GM18861 (cell line): ENCODE results near the gene CDC42EP3.

Experiments
- ATAC-seq: cut with Tn5 transposase; IDR thresholded peaks from one replicate; pipeline ENCODE4 v1.9.1; 2021; ENCODE audit not compliant: unreplicated experiment

CDC42EP3 gene

GRCh38 chr2:37683921-37684780 is 12.7 kb upstream of the CDC42EP3 start:
- no peak for ATAC-seq

GRCh38 chr2:37683241-37683640 is 11.8 kb upstream of the CDC42EP3 start:
- ATAC-seq: no peak

GRCh38 chr2:37682473-37682872 is 11.0 kb upstream of the CDC42EP3 start:
- no peak for ATAC-seq

- ATAC-seq: no peak
Observed at GRCh38 chr2:37681587-37681986, 10.1 kb upstream of the CDC42EP3 start.

GRCh38 chr2:37679072-37679695 is 7.7 kb upstream of the CDC42EP3 start:
- no peak for ATAC-seq

GRCh38 chr2:37676274-37676673 is 4.8 kb upstream of the CDC42EP3 start:
- no peak for ATAC-seq

GRCh38 chr2:37674946-37675345 is 3.5 kb upstream of the CDC42EP3 start:
- no peak for ATAC-seq

- no peak for ATAC-seq
Observed at GRCh38 chr2:37672870-37673184, 1.4 kb upstream of the CDC42EP3 start.

- peak; percentile 47 for ATAC-seq
Observed at GRCh38 chr2:37672104-37672869, 845 bp upstream of the CDC42EP3 start.

GRCh38 chr2:37671816-37672103 is 318 bp upstream of the CDC42EP3 start:
- ATAC-seq: no peak

GRCh38 chr2:37670378-37671008 is 949 bp downstream of the CDC42EP3 start:
- ATAC-seq: no peak

- ATAC-seq: no peak
Observed at GRCh38 chr2:37669446-37669845, 2.0 kb downstream of the CDC42EP3 start.

- no peak for ATAC-seq
Observed at GRCh38 chr2:37667704-37668103, 3.7 kb downstream of the CDC42EP3 start.

GRCh38 chr2:37666772-37667171 is 4.7 kb downstream of the CDC42EP3 start:
- no peak for ATAC-seq

- ATAC-seq: no peak
Observed at GRCh38 chr2:37665604-37666362, 5.7 kb downstream of the CDC42EP3 start.

GRCh38 chr2:37665043-37665442 is 6.4 kb downstream of the CDC42EP3 start:
- no peak for ATAC-seq

- no peak for ATAC-seq
Observed at GRCh38 chr2:37664231-37664643, 7.2 kb downstream of the CDC42EP3 start.

GRCh38 chr2:37663390-37663789 is 8.1 kb downstream of the CDC42EP3 start:
- no peak for ATAC-seq

GRCh38 chr2:37659723-37660122 is 11.7 kb downstream of the CDC42EP3 start:
- ATAC-seq: no peak

GRCh38 chr2:37658682-37659081 is 12.8 kb downstream of the CDC42EP3 start:
- no peak for ATAC-seq

GRCh38 chr2:37657471-37657870 is 14.0 kb downstream of the CDC42EP3 start:
- ATAC-seq: no peak
